GM23338 (cell line): Measurements from ENCODE around the gene USP46. TPM values are rescaled to one million over a fixed set of nuclear protein-coding genes. Genes with fewer than 3 reads are reported as not detected.

Experiments
- ATAC-seq: fragments of 200-7000 bp; cut with Tn5 transposase; 3 replicates; pipeline ENCODE4 v1.9.1; 2020
- DNase-seq: peaks from one replicate; pipeline ENCODE4 v3.0.0-alpha.2; 2015; ENCODE audit warnings: low spot score
- H2AFZ ChIP-seq: fragments of 200-600 bp; sonication (generic); 2 replicates; pipeline ENCODE4 v1.8.0; 2016; ENCODE audit warnings: antibody characterized with exemption, mild to moderate bottlenecking, moderate library complexity
- H3F3A ChIP-seq: fragments of 200-600 bp; sonication (generic); replicated peaks from 2 replicates; pipeline ENCODE4 v1.8.0; 2017; ENCODE audit warnings: antibody characterized with exemption, mixed run types, low read depth
- H3K27ac ChIP-seq: fragments of 200-600 bp; sonication (generic); 2 replicates; pipeline ENCODE4 v1.6.1; 2016; ENCODE audit warnings: low read depth
- H3K27me3 ChIP-seq: fragments of 200-600 bp; sonication (generic); 2 replicates; pipeline ENCODE4 v1.8.0; 2016; ENCODE audit warnings: mild to moderate bottlenecking, mixed run types, moderate library complexity; ENCODE audit not compliant: insufficient read depth
- H3K36me3 ChIP-seq: fragments of 200-600 bp; sonication (generic); 2 replicates; pipeline ENCODE4 v1.8.0; 2016; ENCODE audit warnings: mild to moderate bottlenecking; ENCODE audit not compliant: insufficient read depth
- H3K4me1 ChIP-seq: fragments of 200-600 bp; sonication (generic); 2 replicates; pipeline ENCODE4 v1.8.0; 2016; ENCODE audit warnings: mild to moderate bottlenecking, moderate library complexity; ENCODE audit not compliant: insufficient read depth
- H3K4me2 ChIP-seq: fragments of 200-600 bp; sonication (generic); 2 replicates; pipeline ENCODE4 v1.7.1; 2017; ENCODE audit warnings: mixed run types
- H3K4me3 ChIP-seq: fragments of 200-600 bp; sonication (generic); 2 replicates; pipeline ENCODE4 v1.6.1; 2016; ENCODE audit warnings: mixed run types
- H3K79me2 ChIP-seq: fragments of 200-600 bp; sonication (generic); replicated peaks from 2 replicates; pipeline ENCODE4 v1.8.0; 2017; ENCODE audit warnings: mild to moderate bottlenecking; ENCODE audit not compliant: insufficient read depth
- H3K9me2 ChIP-seq: fragments of 200-600 bp; sonication (generic); 2 replicates; pipeline ENCODE4 v1.8.0; 2017; ENCODE audit not compliant: insufficient read depth
- H4K20me1 ChIP-seq: fragments of 200-600 bp; sonication (generic); replicated peaks from 2 replicates; pipeline ENCODE4 v1.8.0; 2017; ENCODE audit warnings: mild to moderate bottlenecking; ENCODE audit not compliant: insufficient read depth
- H3K27ac Mint-ChIP-seq: 2 replicates; pipeline ENCODE4 v1.8.0; 2020; ENCODE audit warnings: inconsistent platforms, mild to moderate bottlenecking, moderate library complexity, mixed read lengths
- H3K27me3 Mint-ChIP-seq: 3 replicates; pipeline ENCODE4 v1.8.0; 2022; ENCODE audit warnings: low read depth, mild to moderate bottlenecking, moderate library complexity, mixed read lengths, inconsistent platforms; ENCODE audit not compliant: insufficient read depth, poor library complexity
- H3K36me3 Mint-ChIP-seq: 3 replicates; pipeline ENCODE4 v1.8.0; 2021; ENCODE audit warnings: low read depth, mild to moderate bottlenecking, inconsistent platforms, moderate library complexity, mixed read lengths
- H3K4me1 Mint-ChIP-seq: 3 replicates; pipeline ENCODE4 v1.8.0; 2020; ENCODE audit warnings: mild to moderate bottlenecking, inconsistent platforms, mixed read lengths
- H3K4me3 Mint-ChIP-seq: 3 replicates; pipeline ENCODE4 v1.8.0; 2021; ENCODE audit warnings: moderate library complexity, mild to moderate bottlenecking, inconsistent platforms, mixed read lengths
- H3K9me3 Mint-ChIP-seq: 3 replicates; pipeline ENCODE4 v1.8.0; 2020; ENCODE audit warnings: moderate library complexity, mild to moderate bottlenecking, inconsistent platforms, mixed read lengths
- CREB1 ChIP-seq: fragments of 250-450 bp; sonication (Bioruptor Pico); IDR thresholded peaks from 2 replicates; pipeline ENCODE4 v1.5.0; 2020; ENCODE audit warnings: low read depth, mild to moderate bottlenecking, moderate library complexity
- CTCF ChIP-seq, 2 experiments: fragments of 200-600 bp in 1 of 2; sonication (generic) in 1 of 2; conservative IDR thresholded peaks; 2 replicates each; pipeline versions ENCODE4 v1.5.1 to v1.6.1; 2016 to 2017; ENCODE audit warnings: antibody characterized with exemption in 2 of 2, low read depth in 2 of 2, mild to moderate bottlenecking in 2 of 2, moderate library complexity in 1 of 2
- ETS1 ChIP-seq: IDR thresholded peaks from 2 replicates; pipeline ENCODE4 v1.6.1; 2016; ENCODE audit warnings: antibody characterized with exemption
- EZH2 ChIP-seq: fragments of 200-600 bp; sonication (generic); IDR thresholded peaks from one replicate; pipeline ENCODE4 v1.8.0; 2017; ENCODE audit warnings: antibody characterized with exemption, mild to moderate bottlenecking, low read depth; ENCODE audit not compliant: unreplicated experiment
- EZH2phosphoT487 ChIP-seq: fragments of 200-600 bp; sonication (generic); IDR thresholded peaks from one replicate; pipeline ENCODE4 v1.8.1; 2018; ENCODE audit warnings: antibody characterized with exemption; ENCODE audit not compliant: unreplicated experiment
- JUNB ChIP-seq: IDR thresholded peaks from one replicate; pipeline ENCODE4 v1.6.1; 2016; ENCODE audit warnings: antibody characterized with exemption; ENCODE audit not compliant: unreplicated experiment
- NANOG ChIP-seq: IDR thresholded peaks from 2 replicates; pipeline ENCODE4 v1.6.1; 2016; ENCODE audit warnings: antibody characterized with exemption, borderline replicate concordance
- POLR2AphosphoS5 ChIP-seq: IDR thresholded peaks from 2 replicates; pipeline ENCODE4 v1.6.1; 2016; ENCODE audit warnings: antibody characterized with exemption, low read depth
- REST ChIP-seq: IDR thresholded peaks from one replicate; pipeline ENCODE4 v1.6.1; 2018; ENCODE audit warnings: antibody characterized with exemption; ENCODE audit not compliant: unreplicated experiment
- STAT1 ChIP-seq: IDR thresholded peaks from one replicate; pipeline ENCODE4 v1.6.1; 2016; ENCODE audit warnings: antibody characterized with exemption; ENCODE audit not compliant: unreplicated experiment
- ZNF114 ChIP-seq: fragments of 250-450 bp; sonication (Bioruptor Pico); IDR thresholded peaks from 2 replicates; pipeline ENCODE4 v1.5.0; 2020; ENCODE audit warnings: mild to moderate bottlenecking, moderate library complexity
- ZNF331 ChIP-seq: fragments of 250-450 bp; sonication (Bioruptor Pico); IDR thresholded peaks from 2 replicates; pipeline ENCODE4 v1.5.0; 2020; ENCODE audit warnings: low read depth, mild to moderate bottlenecking, moderate library complexity
- ZNF462 ChIP-seq: fragments of 250-450 bp; sonication (Bioruptor Pico); IDR thresholded peaks from 2 replicates; pipeline ENCODE4 v1.5.0; 2020; ENCODE audit warnings: mild to moderate bottlenecking, moderate library complexity
- polyA plus RNA-seq: library from polyadenylated mRNA; unstranded; fragments of >200 nt; fragmentation: Nextera tagmentation; extraction: Ambion mirVana; gene quantifications from 2 replicates; pipeline ENCODE4 v1.2.1, GENCODE V29; 2016
- total RNA-seq: library from RNA; depleted of rRNA; stranded (reverse); fragments of >200 nt; shearing (Covaris generic); gene quantifications from 2 replicates; pipeline ENCODE4 v1.2.3, GENCODE V29; 2014

Gene USP46
- total and polyA plus RNA-seq, 2 experiments from 2014 or later, result 40.5 to 59.4 TPM

GRCh38 chr4:52617336-52618020 is 41.6 kb downstream of the USP46 start:
- Histone ChIP-seq H3K27me3 (no peaks in the 10 kb centered on the region), H3K4me1 (peaks cover 13% of the 10 kb centered on the region), H3K79me2 (peaks cover 97% of the 10 kb centered on the region), H3K9me2 (no peaks in the 10 kb centered on the region), H4K20me1 (no peaks in the 10 kb centered on the region; the same call in none of the 2 replicates), H3K4me3 (no peak overlapping the region), H3K36me3 (peaks cover 3% of the 10 kb centered on the region; the same call in 1 of the 2 replicates), H3K27ac (0 out of 2 replicates have a peak overlapping the region, but pooled peaks have one; percentile 12), H2AFZ (no peak overlapping the region), H3K4me2 (no peak overlapping the region), H3F3A (no peaks in the 10 kb centered on the region)
- H3K36me3 Mint-ChIP-seq, result peaks cover 21% of the 10 kb centered on the region
- no peaks in the 10 kb centered on the region for H3K27me3 Mint-ChIP-seq
- no peak for ATAC-seq
- 0 out of 2 replicates have a peak overlapping the region, but pooled peaks have one; percentile 23 for H3K27ac Mint-ChIP-seq
- H3K9me3 Mint-ChIP-seq, result no peaks in the 10 kb centered on the region
- H3K4me3 Mint-ChIP-seq, result no peak overlapping the region
- no peak for DNase-seq
- peaks cover 21% of the 10 kb centered on the region for H3K4me1 Mint-ChIP-seq
- no peak for TF ChIP-seq ZNF462 (CRISPR knock-in tag)
- TF ChIP-seq EZH2phosphoT487, result no peak
- TF ChIP-seq JUNB, result no peak
- TF ChIP-seq ZNF114 (CRISPR knock-in tag), result no peak
- no peak for TF ChIP-seq ZNF331 (CRISPR knock-in tag)
- TF ChIP-seq EZH2, result no peak
- TF ChIP-seq CREB1 (CRISPR knock-in tag), result no peak
- TF ChIP-seq NANOG, result no peak
- TF ChIP-seq POLR2AphosphoS5, result no peak
- TF ChIP-seq REST, result no peak
- no peak for TF ChIP-seq CTCF (conservative IDR thresholded peaks at IDR 0.05; ENCODE audit: low read depth in 2 of 2)
- no peak for TF ChIP-seq ETS1
- TF ChIP-seq STAT1, result no peak
